Measurements from ENCODE around the gene ITGB1.

ITGB1 gene

GRCh38 chr10:32961895-32962369 is 3.9 kb upstream of the ITGB1 start:
- H3K27ac ChIP-seq (ENCODE audit: low read length), result peak overlapping the region; percentile 76
- H3K4me3 ChIP-seq (ENCODE audit: low read length in 2 of 2), result peak overlapping the region; percentile 40 to 43
- H3K27me3 ChIP-seq (ENCODE audit: control insufficient read depth in 1 of 2, insufficient read depth in 2 of 2, low read length in 2 of 2), result no peaks in the 10 kb centered on the region
- H3K9ac ChIP-seq (ENCODE audit: low read length in 2 of 2), result peak overlapping the region; percentile 63
- no peaks in the 10 kb centered on the region for H3K9me3 ChIP-seq (ENCODE audit: control insufficient read depth in 2 of 2, low read length in 2 of 2)
- peaks cover 11% of the 10 kb centered on the region for H3K4me1 ChIP-seq (ENCODE audit: control insufficient read depth, insufficient read depth, low read length)
- no peaks in the 10 kb centered on the region for H3K36me3 ChIP-seq (ENCODE audit: control insufficient read depth in 2 of 2, insufficient read depth in 2 of 2, low read length in 2 of 2)

- Histone ChIP-seq H3K27ac (ENCODE audit: low read length) (peak overlapping the region; percentile 76), H3K9me3 (ENCODE audit: control insufficient read depth in 2 of 2, low read length in 2 of 2) (no peaks in the 10 kb centered on the region), H3K9ac (ENCODE audit: low read length in 2 of 2) (peak overlapping the region; percentile 63), H3K4me1 (ENCODE audit: control insufficient read depth, insufficient read depth, low read length) (peaks cover 11% of the 10 kb centered on the region), H3K36me3 (ENCODE audit: control insufficient read depth in 2 of 2, insufficient read depth in 2 of 2, low read length in 2 of 2) (no peaks in the 10 kb centered on the region), H3K4me3 (ENCODE audit: low read length in 2 of 2) (peak overlapping the region; percentile 40 to 43), H3K27me3 (ENCODE audit: control insufficient read depth in 1 of 2, insufficient read depth in 2 of 2, low read length in 2 of 2) (no peaks in the 10 kb centered on the region)
These were observed 3.4 kb upstream of the ITGB1 start for GRCh38 chr10:32961343-32961894.

DNA sequence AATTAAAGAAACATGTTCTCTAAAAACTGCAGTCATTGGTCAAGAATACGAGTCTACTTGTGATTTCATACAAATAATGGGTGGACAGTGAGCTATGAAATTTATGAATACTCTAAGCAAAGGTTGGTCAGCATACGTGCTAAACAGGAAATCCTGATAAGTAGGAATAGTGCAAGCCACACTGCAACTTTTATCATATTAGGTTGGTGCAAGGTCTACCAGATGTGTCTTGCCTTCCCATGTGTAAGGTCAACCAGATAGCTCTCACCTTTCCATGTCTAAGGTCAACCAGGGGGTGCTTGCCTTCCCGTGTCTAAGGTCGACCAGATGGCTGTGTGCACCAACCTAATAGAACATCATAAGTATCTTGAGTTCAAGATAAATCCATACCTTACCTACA is 2.0 kb upstream of the ITGB1 start:
- H3K9ac ChIP-seq (ENCODE audit: low read length in 2 of 2), result peak overlapping the region in 1 of 2 donors; percentile 99
- H3K9me3 ChIP-seq (ENCODE audit: control insufficient read depth in 2 of 2, low read length in 2 of 2), result no peaks in the 10 kb centered on the region
- H3K4me1 ChIP-seq (ENCODE audit: control insufficient read depth, insufficient read depth, low read length), result peaks cover 13% of the 10 kb centered on the region
- no peaks in the 10 kb centered on the region for H3K27me3 ChIP-seq (ENCODE audit: control insufficient read depth in 1 of 2, insufficient read depth in 2 of 2, low read length in 2 of 2)
- H3K27ac ChIP-seq (ENCODE audit: low read length), result peak overlapping the region; percentile 97
- H3K4me3 ChIP-seq (ENCODE audit: low read length in 2 of 2), result peak overlapping the region; percentile 92 to 95
- H3K36me3 ChIP-seq (ENCODE audit: control insufficient read depth in 2 of 2, insufficient read depth in 2 of 2, low read length in 2 of 2), result no peaks in the 10 kb centered on the region

DNA sequence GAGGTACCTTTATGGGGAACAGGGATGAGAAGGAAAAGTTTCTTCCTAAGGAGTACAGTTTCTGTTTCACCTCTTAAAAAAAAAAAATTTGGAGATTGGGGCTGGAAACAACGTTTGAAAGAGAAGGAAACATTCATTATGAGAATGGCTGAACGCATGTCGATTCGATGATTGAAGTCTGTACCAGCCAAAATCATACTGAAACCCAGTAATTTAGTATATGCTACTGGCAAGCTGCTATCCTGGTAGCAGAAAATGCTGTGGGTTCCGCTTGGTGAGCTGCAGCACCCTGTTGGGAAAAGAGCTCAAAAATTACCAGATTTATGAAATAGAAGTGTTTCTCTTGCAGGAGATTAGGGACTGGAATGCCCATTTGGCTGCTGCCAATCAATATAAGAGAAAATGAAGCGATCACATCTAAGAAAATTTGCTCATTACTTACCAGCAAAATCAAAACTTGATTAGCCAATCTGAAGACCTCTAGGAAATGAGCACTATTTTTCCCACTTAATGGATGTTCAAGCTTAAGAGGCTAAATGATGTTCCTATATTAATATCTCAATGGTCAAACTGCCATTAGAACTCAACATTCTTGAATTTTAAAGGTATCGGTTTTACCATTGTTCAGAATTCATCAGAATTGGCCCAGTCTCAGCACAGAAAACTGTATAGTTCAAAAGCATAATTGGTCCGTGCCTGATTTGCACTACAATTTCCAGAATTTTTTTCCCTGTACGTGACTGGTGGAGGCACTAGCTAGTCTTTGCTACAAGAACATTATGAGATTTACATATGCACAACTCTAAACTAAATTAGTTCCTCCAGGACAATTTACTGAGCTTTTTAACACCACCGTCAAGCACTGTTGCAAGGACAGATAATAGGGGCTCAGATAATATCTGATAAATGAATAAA is 1.2 kb upstream of the ITGB1 start:
- H3K27ac ChIP-seq (ENCODE audit: low read length), result peak overlapping the region; percentile 97
- H3K27me3 ChIP-seq (ENCODE audit: control insufficient read depth in 1 of 2, insufficient read depth in 2 of 2, low read length in 2 of 2), result no peaks in the 10 kb centered on the region
- peaks cover 15% of the 10 kb centered on the region for H3K4me1 ChIP-seq (ENCODE audit: control insufficient read depth, insufficient read depth, low read length)
- H3K9ac ChIP-seq (ENCODE audit: low read length in 2 of 2), result peak overlapping the region; percentile 99
- H3K4me3 ChIP-seq (ENCODE audit: low read length in 2 of 2), result peak overlapping the region; percentile 92 to 95
- no peaks in the 10 kb centered on the region for H3K36me3 ChIP-seq (ENCODE audit: control insufficient read depth in 2 of 2, insufficient read depth in 2 of 2, low read length in 2 of 2)
- H3K9me3 ChIP-seq (ENCODE audit: control insufficient read depth in 2 of 2, low read length in 2 of 2), result no peaks in the 10 kb centered on the region

- Histone ChIP-seq H3K9me3 (ENCODE audit: control insufficient read depth in 2 of 2, low read length in 2 of 2) (no peaks in the 10 kb centered on the region), H3K36me3 (ENCODE audit: control insufficient read depth in 2 of 2, insufficient read depth in 2 of 2, low read length in 2 of 2) (no peaks in the 10 kb centered on the region), H3K4me1 (ENCODE audit: control insufficient read depth, insufficient read depth, low read length) (peaks cover 28% of the 10 kb centered on the region), H3K9ac (ENCODE audit: low read length in 2 of 2) (peak overlapping the region; percentile 43 to 94), H3K27ac (ENCODE audit: low read length) (peak overlapping the region; percentile 92), H3K4me3 (ENCODE audit: low read length in 2 of 2) (peak overlapping the region; percentile 91 to 92), H3K27me3 (ENCODE audit: control insufficient read depth in 1 of 2, insufficient read depth in 2 of 2, low read length in 2 of 2) (no peaks in the 10 kb centered on the region)
These were observed 517 bp downstream of the ITGB1 start for GRCh38 chr10:32957341-32958084.

DNA sequence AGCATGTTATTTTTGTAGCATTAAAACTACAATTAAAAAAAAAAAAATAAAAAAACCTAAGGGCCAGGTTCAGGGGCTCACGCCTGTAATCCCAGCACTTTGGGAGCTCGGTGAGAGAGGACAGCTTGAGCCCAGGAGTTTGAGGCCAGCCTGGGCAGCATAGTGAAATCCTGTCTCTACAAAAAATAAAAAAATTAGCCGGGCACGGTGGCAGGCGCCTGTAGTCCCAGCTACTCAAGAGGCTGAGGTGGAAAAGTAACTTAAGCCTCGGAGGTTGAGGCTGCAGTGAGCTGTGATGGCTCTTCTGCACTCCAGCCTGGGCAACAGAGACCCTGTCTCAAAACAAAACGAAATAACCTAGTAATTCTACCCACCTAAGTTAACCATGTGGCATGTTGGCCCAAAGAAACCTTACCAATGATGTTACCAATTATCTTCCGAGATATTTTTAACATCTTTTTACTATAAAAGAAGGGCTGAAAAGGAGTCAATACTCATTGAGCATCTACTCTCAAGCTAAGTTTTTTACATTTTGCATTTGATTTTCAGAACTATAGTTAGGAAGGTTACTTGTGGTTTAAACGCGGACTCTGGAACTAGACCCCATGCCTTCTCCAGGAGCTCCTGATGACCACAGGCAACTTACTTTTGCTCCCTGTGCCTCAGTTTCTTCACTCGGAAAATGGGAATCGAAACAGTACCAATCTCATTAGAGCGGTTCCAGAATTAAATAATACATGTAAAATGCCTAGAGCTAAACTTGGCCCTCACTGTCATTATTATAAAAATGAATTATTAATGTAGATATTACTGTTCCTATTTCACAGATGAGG is 1.4 kb downstream of the ITGB1 start:
- peak overlapping the region; percentile 92 for H3K27ac ChIP-seq (ENCODE audit: low read length)
- H3K27me3 ChIP-seq (ENCODE audit: control insufficient read depth in 1 of 2, insufficient read depth in 2 of 2, low read length in 2 of 2), result no peaks in the 10 kb centered on the region
- H3K36me3 ChIP-seq (ENCODE audit: control insufficient read depth in 2 of 2, insufficient read depth in 2 of 2, low read length in 2 of 2), result no peaks in the 10 kb centered on the region
- peaks cover 25% of the 10 kb centered on the region for H3K4me1 ChIP-seq (ENCODE audit: control insufficient read depth, insufficient read depth, low read length)
- H3K4me3 ChIP-seq (ENCODE audit: low read length in 2 of 2), result peak overlapping the region; percentile 91 to 92
- H3K9me3 ChIP-seq (ENCODE audit: control insufficient read depth in 2 of 2, low read length in 2 of 2), result no peaks in the 10 kb centered on the region
- H3K9ac ChIP-seq (ENCODE audit: low read length in 2 of 2), result peak overlapping the region; percentile 62 to 94

- no peaks in the 10 kb centered on the region for H3K9me3 ChIP-seq (ENCODE audit: control insufficient read depth in 2 of 2, low read length in 2 of 2)
- H3K4me3 ChIP-seq (ENCODE audit: low read length in 2 of 2), result peak overlapping the region; percentile 91 to 92
- no peaks in the 10 kb centered on the region for H3K36me3 ChIP-seq (ENCODE audit: control insufficient read depth in 2 of 2, insufficient read depth in 2 of 2, low read length in 2 of 2)
- peak overlapping the region; percentile 43 for H3K27ac ChIP-seq (ENCODE audit: low read length)
- H3K9ac ChIP-seq (ENCODE audit: low read length in 2 of 2), result peak overlapping the region; percentile 62 to 94
- H3K27me3 ChIP-seq (ENCODE audit: control insufficient read depth in 1 of 2, insufficient read depth in 2 of 2, low read length in 2 of 2), result no peaks in the 10 kb centered on the region
- H3K4me1 ChIP-seq (ENCODE audit: control insufficient read depth, insufficient read depth, low read length), result peaks cover 21% of the 10 kb centered on the region
These were observed 2.2 kb downstream of the ITGB1 start for GRCh38 chr10:32955790-32956189.

- no peaks in the 10 kb centered on the region for H3K27me3 ChIP-seq (ENCODE audit: control insufficient read depth in 1 of 2, insufficient read depth in 2 of 2, low read length in 2 of 2)
- peak overlapping the region; percentile 43 to 94 for H3K9ac ChIP-seq (ENCODE audit: low read length in 2 of 2)
- H3K9me3 ChIP-seq (ENCODE audit: control insufficient read depth in 2 of 2, low read length in 2 of 2), result no peaks in the 10 kb centered on the region
- peak overlapping the region; percentile 43 for H3K27ac ChIP-seq (ENCODE audit: low read length)
- H3K36me3 ChIP-seq (ENCODE audit: control insufficient read depth in 2 of 2, insufficient read depth in 2 of 2, low read length in 2 of 2), result no peaks in the 10 kb centered on the region
- H3K4me3 ChIP-seq (ENCODE audit: low read length in 2 of 2), result peak overlapping the region; percentile 91 to 92
- peaks cover 21% of the 10 kb centered on the region for H3K4me1 ChIP-seq (ENCODE audit: control insufficient read depth, insufficient read depth, low read length)
These were observed 2.7 kb downstream of the ITGB1 start for GRCh38 chr10:32955299-32955772.

DNA sequence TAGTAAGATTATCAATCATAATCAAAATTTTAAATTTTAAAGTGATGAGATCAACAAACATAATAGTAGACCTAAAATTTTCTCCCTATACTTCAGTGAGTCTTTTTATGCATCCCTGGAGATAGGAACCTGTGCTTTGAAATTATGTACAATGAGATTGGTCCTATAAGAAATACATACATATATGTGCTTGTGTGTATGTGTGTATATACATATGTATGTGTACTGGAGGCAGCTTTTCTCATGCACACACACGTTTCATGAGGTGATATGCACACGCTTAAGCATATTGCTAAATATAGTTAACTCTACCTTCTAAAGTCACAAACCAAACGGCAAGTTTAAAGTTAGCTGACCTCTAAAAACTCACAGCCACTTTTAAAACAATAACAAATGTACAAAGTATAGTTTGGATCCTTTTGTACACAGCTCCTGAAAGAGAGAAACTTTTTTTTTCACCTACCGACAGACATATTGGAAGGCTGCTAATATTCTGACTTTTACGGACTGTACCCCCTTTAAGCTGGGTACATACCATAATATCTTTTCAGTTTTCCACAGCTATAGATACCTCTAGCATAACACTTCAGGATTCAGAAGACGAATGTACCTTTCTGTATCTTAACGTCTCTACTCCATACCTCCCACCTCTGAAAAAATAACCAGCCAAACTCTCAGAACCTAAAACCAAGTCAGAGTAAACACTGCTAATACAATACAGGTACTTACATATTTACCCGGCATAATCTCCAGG is 3.3 kb downstream of the ITGB1 start:
- Histone ChIP-seq H3K4me3 (ENCODE audit: low read length in 2 of 2) (peak overlapping the region; percentile 91 to 92), H3K9ac (ENCODE audit: low read length in 2 of 2) (peak overlapping the region; percentile 43 to 94)

More for the DNA sequence above, 3.3 kb downstream of the ITGB1 start:
- Histone ChIP-seq H3K27me3 (ENCODE audit: control insufficient read depth in 1 of 2, insufficient read depth in 2 of 2, low read length in 2 of 2) (no peaks in the 10 kb centered on the region), H3K27ac (ENCODE audit: low read length) (peak overlapping the region; percentile 43), H3K4me1 (ENCODE audit: control insufficient read depth, insufficient read depth, low read length) (peaks cover 17% of the 10 kb centered on the region), H3K36me3 (ENCODE audit: control insufficient read depth in 2 of 2, insufficient read depth in 2 of 2, low read length in 2 of 2) (no peaks in the 10 kb centered on the region), H3K9me3 (ENCODE audit: control insufficient read depth in 2 of 2, low read length in 2 of 2) (no peaks in the 10 kb centered on the region)
